Transverse colon (tissue), 4 donors: ENCODE data around the gene HSD17B2. TPM values are rescaled to one million over a fixed set of nuclear protein-coding genes. Genes with fewer than 3 reads are reported as not detected.

Experiments used
- DNase-seq: peaks from one replicate; pipeline ENCODE4 v3.0.0-alpha.2; 2019
- H3K27ac ChIP-seq, 4 donors: fragments of 200-600 bp; sonication (generic); 2 replicates each; pipeline ENCODE4 v1.5.1; 2016 to 2018; ENCODE audit warnings: inconsistent platforms in 4 of 4
- H3K27me3 ChIP-seq: fragments of 200-600 bp; sonication (generic); 2 replicates; pipeline ENCODE4 v1.5.1; 2017; ENCODE audit warnings: inconsistent platforms
- H3K36me3 ChIP-seq, 4 donors: fragments of 200-600 bp; sonication (generic); 2 replicates each; pipeline ENCODE4 v1.5.1; 2017 to 2019; ENCODE audit warnings: inconsistent platforms in 4 of 4
- H3K4me1 ChIP-seq, 4 donors: fragments of 200-600 bp; sonication (generic); 2 replicates each; pipeline ENCODE4 v1.5.1; 2017 to 2020; ENCODE audit warnings: inconsistent platforms in 4 of 4
- H3K4me3 ChIP-seq, 4 donors: fragments of 200-600 bp; sonication (generic); 1 replicate in 1 of 4; 2 replicates in 3 of 4; pipeline versions ENCODE4 v1.5.1 to v1.6.1; 2017 to 2019; ENCODE audit warnings: inconsistent platforms in 4 of 4
- H3K9me3 ChIP-seq, 2 donors: fragments of 200-600 bp; sonication (generic); 2 replicates each; pipeline ENCODE4 v1.5.1; 2017 to 2019; ENCODE audit warnings: inconsistent platforms in 2 of 2
- EP300 ChIP-seq: sonication (generic); formaldehyde crosslinking; IDR thresholded peaks from one replicate; pipeline ENCODE4 v1.6.1; 2017; ENCODE audit warnings: antibody characterized with exemption, low read depth
- POLR2A ChIP-seq: fragments of 450-650 bp; IDR thresholded peaks from one replicate; pipeline ENCODE4 v1.6.1; 2016; ENCODE audit warnings: antibody characterized with exemption, mild to moderate bottlenecking, moderate library complexity
- POLR2AphosphoS5 ChIP-seq, 3 donors: sonication (generic); formaldehyde crosslinking; IDR thresholded peaks; one replicate each; pipeline ENCODE4 v1.6.1; 2016; ENCODE audit warnings: antibody characterized with exemption in 3 of 3
- WGBS, 2 donors: methylation state at CpG; one replicate each; pipeline ENCODE4 v1.1.5; 2018; ENCODE audit warnings: low coverage in 1 of 2; 5-methylcytosine and 5-hydroxymethylcytosine counted together
- in situ Hi-C, 4 donors: fragments of 200-750 bp; cut with MboI; loops; one replicate each; pipeline versions ENCODE4 v1.15.0 to v1.15.1; 2017; ENCODE audit warnings: low sequenced_read_pairs in 3 of 4, low pct_ligation_motif_present in 1 of 4, low pct_unique_long_range_greater_than_20kb in 1 of 4
- intact Hi-C: fragments of 100-400 bp; cut with DNase I; formaldehyde crosslinking; loops from one replicate; pipeline ENCODE4 v1.15.1; 2023; ENCODE audit warnings: low total_unique reads
- total RNA-seq, 4 donors: library from RNA; depleted of rRNA; stranded (reverse); fragments of >200 nt; gene quantifications; one replicate each; pipeline ENCODE4 v1.1.0, GENCODE V29; 2016
- TF ChIP-seq, protein P1 (sequence below), 5 experiments: fragments of 200-600 bp in 3 of 5; fragments of 450-650 bp in 2 of 5; sonication (generic) in 3 of 5; IDR thresholded peaks; 1 replicate in 2 of 5; 2 replicates in 3 of 5; pipeline ENCODE4 v1.5.1; 2016 to 2017; ENCODE audit warnings: antibody characterized with exemption in 5 of 5, inconsistent platforms in 3 of 5, mild to moderate bottlenecking in 2 of 5, moderate library complexity in 1 of 5

The HSD17B2 gene
- total RNA-seq, 4 donors from 2014 or later, result 9.6 to 146 (median 82.3) TPM

DNA sequence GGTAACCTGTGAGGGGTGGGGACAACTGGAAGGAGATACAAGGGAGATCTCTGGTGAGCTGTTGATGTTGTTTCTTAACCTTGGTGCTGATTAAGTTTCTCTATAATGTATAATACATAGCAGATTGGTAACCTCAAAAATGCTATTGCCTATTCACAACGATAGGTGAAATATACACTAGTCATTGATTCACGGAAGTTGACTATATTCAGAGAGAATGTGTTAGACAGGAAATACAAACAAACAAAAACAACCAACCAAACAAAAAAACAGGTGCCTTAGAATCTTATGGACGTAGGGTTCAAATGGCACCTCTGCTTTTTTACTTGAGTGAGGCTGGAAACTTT is 21.5 kb downstream of the HSD17B2 start:
- Histone ChIP-seq H3K27me3 (no peaks in the 10 kb centered on the region), H3K4me1 (peaks cover 0 to 63% (median 24%) of the 10 kb centered on the region in 4 donors), H3K27ac (no peak overlapping the region), H3K36me3 (no peaks in the 10 kb centered on the region), H3K4me3 (no peak overlapping the region), H3K9me3 (no peaks in the 10 kb centered on the region)
- in situ Hi-C loops (no loop called here), intact Hi-C loops (no loop called here)
- DNase-seq, result no peak
- TF ChIP-seq POLR2A (no peak), EP300 (no peak), POLR2AphosphoS5 (IDR thresholded peaks at IDR 0.05) (no peak)
- TF ChIP-seq, protein P1, sequence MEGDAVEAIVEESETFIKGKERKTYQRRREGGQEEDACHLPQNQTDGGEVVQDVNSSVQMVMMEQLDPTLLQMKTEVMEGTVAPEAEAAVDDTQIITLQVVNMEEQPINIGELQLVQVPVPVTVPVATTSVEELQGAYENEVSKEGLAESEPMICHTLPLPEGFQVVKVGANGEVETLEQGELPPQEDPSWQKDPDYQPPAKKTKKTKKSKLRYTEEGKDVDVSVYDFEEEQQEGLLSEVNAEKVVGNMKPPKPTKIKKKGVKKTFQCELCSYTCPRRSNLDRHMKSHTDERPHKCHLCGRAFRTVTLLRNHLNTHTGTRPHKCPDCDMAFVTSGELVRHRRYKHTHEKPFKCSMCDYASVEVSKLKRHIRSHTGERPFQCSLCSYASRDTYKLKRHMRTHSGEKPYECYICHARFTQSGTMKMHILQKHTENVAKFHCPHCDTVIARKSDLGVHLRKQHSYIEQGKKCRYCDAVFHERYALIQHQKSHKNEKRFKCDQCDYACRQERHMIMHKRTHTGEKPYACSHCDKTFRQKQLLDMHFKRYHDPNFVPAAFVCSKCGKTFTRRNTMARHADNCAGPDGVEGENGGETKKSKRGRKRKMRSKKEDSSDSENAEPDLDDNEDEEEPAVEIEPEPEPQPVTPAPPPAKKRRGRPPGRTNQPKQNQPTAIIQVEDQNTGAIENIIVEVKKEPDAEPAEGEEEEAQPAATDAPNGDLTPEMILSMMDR (IDR thresholded peaks at IDR 0.05), result no peak
- WGBS, 2 donors, result 66 to 75% methylated on average over 3 of the region's 3 CpGs

DNA sequence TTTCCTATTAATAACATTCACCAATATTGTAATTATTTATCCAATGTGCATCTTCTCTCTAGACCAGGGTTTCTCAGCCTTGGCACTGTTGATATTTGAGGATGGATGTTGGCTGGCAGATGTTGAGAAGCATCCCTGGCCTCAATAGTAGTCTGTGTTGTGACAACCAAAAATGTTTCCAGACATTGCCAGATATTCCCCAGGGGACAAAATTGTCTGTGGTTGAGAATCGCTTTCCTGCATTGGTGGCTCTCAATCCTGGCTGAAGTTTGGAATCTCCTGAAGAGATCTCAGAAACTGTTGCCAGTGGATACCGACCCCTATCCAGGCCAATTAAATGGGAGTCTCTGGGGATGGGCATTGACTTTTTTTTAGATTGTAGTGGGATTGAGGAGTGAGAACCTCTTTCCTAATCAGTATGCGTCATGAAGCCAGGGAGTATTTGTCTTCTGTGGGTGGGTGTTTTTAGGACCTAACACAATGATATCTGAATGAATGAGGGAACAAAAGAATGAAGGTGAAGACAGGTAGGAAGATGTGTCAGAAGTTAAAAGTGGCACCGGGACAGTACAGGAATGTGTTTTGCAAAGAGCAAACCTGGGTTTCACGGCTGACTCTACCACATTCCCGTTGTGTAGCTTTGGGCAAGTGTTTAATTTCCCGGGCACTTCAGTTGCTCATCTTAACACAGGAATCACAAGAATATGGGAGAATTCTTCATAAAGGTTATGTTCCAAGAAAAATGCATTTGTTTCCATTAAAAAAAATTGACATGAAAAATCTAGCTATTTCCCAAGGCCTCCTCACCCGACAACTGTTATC is 24.3 kb downstream of the HSD17B2 start:
- H3K9me3 ChIP-seq, result no peaks in the 10 kb centered on the region
- H3K4me1 ChIP-seq, result peaks cover 0 to 56% (median 18%) of the 10 kb centered on the region in 4 donors
- in situ Hi-C loops (no loop called here), intact Hi-C loops (no loop called here)
- H3K27me3 ChIP-seq, result no peaks in the 10 kb centered on the region
- no peak for TF ChIP-seq EP300
- TF ChIP-seq POLR2A, result no peak
- TF ChIP-seq POLR2AphosphoS5 (IDR thresholded peaks at IDR 0.05), result no peak
- TF ChIP-seq, protein P1 (IDR thresholded peaks at IDR 0.05), result no peak
- no peak overlapping the region for H3K4me3 ChIP-seq
- no peaks in the 10 kb centered on the region for H3K36me3 ChIP-seq
- no peak for DNase-seq
- 44 to 49% methylated on average over 7 to 8 of the region's 8 CpGs for WGBS, 2 donors
- peak overlapping the region; percentile 3 to 63 (median 44) for H3K27ac ChIP-seq

GRCh38 chr16:82059983-82060421 is 24.9 kb downstream of the HSD17B2 start:
- H3K4me1 ChIP-seq, result peaks cover 0 to 56% (median 18%) of the 10 kb centered on the region in 4 donors
- H3K27ac ChIP-seq, result peak overlapping the region; percentile 3 to 63 (median 44)
- H3K4me3 ChIP-seq, result no peak overlapping the region
- WGBS, 2 donors, result 53 to 56% methylated on average over 1 of the region's 1 CpG
- in situ Hi-C loops, result no loop called here
- no peaks in the 10 kb centered on the region for H3K36me3 ChIP-seq
- intact Hi-C loops, result no loop called here
- H3K27me3 ChIP-seq, result no peaks in the 10 kb centered on the region
- TF ChIP-seq POLR2AphosphoS5 (IDR thresholded peaks at IDR 0.05), result peak in 2 of 3 donors; percentile 50 to 65
- TF ChIP-seq, protein P1 (IDR thresholded peaks at IDR 0.05), result no peak
- no peak for TF ChIP-seq POLR2A
- H3K9me3 ChIP-seq, result no peaks in the 10 kb centered on the region
- no peak for DNase-seq

DNA sequence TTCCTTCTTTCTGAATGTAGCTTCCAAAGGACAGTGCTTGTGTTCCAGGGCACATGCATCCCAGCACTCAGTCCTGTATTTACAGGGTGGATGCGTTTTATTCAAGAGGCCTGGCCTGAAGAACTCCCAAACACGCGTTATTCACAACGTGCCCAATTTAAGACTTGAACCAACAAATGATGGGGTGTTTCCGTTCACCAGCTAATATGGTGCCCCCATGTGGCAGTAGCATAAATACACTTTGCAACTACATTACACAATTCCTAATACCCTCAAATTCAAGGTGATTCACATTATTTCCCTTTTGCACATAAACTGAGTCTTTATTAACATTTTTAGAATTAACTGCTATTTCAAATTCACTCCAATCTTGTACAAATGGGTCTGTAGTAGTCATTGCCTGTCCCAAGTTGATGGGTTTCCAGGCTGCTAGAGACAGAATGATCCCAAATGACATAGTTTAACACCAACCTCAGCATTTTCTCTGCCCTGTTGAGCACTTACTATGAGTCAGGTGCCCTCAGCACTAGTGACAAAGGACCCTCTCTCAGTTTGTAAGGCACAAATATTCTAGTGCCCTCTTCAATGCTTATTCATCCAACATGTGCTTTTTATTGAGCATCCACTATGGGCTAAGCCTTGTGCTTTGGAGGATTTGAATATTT is 26.9 kb downstream of the HSD17B2 start:
- Histone ChIP-seq H3K36me3 (no peaks in the 10 kb centered on the region), H3K27me3 (no peaks in the 10 kb centered on the region), H3K4me3 (no peak overlapping the region), H3K27ac (peak overlapping the region in 2 of 4 donors; percentile 3 to 51), H3K4me1 (peaks cover 0 to 48% (median 16%) of the 10 kb centered on the region in 4 donors), H3K9me3 (no peaks in the 10 kb centered on the region)
- in situ Hi-C loops (no loop called here), intact Hi-C loops (no loop called here)
- no peak for DNase-seq
- TF ChIP-seq EP300, result no peak
- no peak for TF ChIP-seq POLR2AphosphoS5 (IDR thresholded peaks at IDR 0.05)
- TF ChIP-seq, protein P1 (IDR thresholded peaks at IDR 0.05), result peak in 4 of 5 experiments; percentile 16 to 25 (median 18)
- no peak for TF ChIP-seq POLR2A
- WGBS, 2 donors, result 43 to 49% methylated on average over 1 to 5 of the region's 5 CpGs
